Activated gamma-delta T cell treated with anti-CD3 and anti-CD28 coated beads, Interleukin-2, amount 50 U/mL, for 16 hours (primary cell): ENCODE results near the gene ADNP2.

Source experiments
- DNase-seq: peaks from one replicate; pipeline ENCODE4 v3.0.0-alpha.2; 2020; ENCODE audit warnings: low read depth

The ADNP2 gene

DNA sequence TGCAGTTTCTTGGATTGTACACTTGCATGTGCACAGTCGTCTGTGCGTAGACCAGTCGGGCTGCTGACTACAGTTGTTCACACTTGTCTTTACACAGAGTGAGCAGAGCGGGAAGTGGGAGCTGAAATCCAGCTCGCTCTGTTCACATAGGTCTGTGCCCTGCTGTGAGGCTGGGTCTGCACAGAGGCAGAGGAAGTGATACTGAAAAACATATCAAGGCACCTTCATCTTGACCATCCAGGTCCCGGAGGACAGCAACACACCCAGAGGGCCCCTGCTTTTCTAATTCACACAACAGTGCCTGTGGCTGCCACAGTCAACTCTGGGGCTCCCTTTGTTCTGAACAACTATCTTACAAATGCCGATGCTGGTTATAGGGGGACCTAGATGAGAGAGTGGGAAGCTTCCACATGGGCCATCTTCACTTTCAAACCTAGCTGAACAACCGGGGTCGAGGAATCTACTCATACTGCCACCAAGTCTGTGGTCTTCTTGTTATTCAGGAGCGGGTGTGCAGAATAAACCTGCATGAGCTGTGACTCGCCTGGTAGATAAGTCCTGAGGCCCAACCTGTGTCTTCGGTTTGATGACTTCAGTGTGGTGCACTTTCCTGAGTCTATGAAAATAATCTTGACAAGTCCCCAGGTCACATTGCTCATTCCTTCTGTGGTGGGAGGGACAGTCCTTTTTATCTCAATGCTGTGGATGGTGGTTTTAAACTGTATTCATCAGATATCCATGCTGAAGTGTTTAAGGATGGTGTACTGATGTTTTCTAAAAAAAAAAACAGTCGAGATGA, 3.5 kb upstream of the ADNP2 start:
- DNase-seq = no peak

DNA sequence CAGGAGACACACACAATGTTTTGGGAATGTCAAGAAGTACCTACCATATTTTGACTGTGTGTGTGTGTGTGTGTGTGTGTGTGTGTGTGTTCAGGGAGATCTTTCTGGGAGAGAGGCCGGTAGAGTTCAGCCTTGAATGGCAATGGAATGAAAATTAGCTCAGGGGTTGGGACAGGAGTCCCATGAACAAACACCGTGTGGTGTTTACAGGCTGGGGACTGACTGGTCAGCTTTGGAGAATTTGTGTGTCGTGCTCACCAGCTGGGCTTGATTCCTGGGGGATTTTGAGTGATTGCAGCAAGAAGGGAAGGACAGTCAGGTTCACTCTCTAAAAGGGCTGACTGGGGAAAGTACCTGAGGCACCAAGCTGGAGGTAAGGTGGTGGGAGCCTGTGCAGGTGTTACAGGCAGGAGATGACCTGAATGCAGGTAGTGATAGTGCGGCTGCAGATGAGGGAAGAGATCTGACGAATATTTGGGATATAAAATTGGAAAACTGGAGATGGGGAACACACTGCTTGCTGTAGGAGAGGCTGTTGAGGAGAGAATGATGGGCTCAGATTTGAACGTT, 2.5 kb upstream of the ADNP2 start:
- no peak for DNase-seq

DNA sequence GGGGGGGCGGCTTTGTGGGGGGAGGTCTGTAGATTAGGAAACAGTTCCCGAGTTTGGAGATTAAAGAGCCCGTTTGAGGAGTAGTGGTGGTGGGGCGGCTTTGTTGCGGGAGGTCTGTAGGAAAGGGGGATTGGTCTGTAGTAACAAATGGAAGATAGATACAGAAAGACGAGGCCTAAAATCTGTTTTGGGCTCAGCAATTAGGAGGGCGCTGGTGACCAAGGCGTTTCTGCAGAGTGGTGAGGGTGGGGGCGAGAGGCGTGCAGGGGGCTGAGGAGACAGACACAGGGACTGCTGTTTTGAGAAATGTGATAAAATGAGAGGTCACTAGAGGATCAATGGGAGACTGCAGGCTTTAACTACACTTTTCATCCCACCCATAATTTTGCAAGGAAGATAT, 1.6 kb upstream of the ADNP2 start:
- DNase-seq = no peak

DNA sequence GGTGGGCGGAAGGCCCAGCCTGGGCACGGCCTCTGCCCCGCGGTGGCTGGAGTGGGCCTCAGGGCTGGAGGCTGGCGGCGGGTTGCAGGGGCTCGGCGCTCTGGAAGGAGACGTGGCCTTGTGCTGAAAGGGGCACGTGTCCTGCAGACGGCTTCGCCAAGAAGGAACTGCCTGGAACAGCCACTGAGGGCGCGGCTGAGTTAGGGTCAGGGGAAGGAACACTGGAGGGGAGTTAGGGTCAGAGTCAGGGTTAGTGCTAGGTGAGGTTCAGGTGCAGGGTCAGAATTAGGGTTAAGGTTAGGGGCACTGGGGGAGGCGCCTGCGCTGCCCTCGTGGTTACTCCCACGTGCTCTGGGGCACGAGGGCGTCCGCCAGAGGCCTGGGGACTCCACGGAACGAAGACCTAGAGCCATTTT, 933 bp upstream of the ADNP2 start:
- DNase-seq = no peak

DNA sequence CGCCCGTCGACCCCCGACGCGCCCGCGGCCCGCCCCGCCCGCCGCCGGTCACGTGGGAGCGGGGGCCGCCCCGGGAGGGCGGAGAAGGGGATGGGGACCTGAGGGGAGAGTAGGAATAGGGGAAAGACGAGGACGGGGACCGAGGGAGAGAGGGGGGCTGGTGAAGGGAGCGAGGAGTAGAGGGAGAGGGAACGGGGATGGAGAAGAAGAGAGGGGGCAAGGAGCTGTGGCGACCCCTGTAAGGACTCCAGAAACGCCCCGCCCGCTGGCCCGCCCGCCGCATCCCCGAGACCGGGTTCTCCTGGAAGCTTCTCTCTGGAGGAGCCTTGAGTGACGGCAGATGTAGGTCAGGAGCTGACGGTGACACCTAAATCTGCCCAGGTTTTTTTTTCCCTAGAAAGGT, 615 bp downstream of the ADNP2 start:
- no peak for DNase-seq

DNA sequence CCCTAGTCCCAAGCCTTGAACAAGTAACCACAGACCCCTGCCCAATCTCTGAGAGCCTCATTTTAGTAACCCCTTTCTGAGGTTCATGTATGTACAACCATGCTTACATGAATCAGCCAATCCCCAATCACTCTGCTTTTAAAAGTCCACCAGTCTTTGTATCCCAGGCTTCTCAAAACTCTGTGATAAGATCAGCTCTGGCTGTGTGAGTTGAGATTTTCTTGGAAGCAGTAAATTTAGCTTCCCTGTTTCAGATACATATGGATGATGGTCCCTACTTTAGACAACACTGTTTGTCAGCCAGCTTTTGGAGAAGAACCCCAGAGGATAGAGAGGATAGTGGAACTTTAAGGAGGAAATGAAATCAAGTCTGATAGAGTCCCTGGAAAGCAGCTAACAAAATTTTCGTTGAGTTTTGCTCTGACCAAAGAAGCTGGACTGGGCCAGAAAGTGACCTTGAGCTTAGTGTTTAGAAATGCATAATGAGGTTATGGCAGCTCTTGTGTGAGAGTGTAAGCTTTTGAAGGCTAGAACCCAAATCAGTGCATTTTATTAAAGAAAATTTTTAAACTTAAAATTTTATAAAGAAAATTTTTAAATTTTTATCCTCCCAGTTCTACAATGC, 3.7 kb downstream of the ADNP2 start:
- DNase-seq = no peak

DNA sequence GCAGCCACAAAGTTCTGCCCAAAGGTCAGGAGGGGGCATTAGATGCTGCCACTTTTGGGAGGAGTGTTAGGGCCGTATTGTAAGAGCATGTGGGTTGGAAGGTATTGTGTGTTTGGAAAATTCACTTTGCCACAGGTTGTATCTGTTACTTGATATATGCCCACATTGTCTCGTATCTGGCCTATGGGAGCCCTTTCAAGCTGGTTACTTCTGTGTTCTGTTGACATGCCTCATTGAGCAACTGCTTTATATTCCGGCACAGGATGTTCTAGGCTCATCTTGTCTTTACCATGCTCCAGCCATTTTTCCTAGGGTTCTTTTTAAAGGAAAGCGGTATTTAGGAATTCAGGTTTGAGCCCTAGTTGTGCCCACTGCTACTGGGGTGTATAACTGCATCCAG, 6.0 kb downstream of the ADNP2 start:
- no peak for DNase-seq

DNA sequence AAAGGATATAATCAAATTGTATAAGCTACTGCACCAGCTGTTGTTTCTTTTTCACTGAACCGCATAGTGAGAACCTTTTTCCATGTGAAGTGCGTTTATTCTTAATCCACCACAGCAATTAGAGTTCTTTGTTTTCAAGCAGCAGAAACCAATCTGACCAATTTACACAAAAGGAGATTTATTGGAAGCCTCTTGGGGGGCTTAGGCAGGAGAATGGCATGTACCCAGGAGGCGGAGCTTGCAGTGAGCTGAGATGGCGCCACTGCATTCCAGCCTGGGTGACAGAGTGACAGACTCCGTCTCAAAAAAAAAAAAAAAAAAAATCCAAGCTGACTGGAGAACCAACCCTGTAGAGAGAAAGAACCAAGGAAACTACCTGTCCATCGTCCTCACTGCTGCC, 10.0 kb downstream of the ADNP2 start:
- no peak for DNase-seq

DNA sequence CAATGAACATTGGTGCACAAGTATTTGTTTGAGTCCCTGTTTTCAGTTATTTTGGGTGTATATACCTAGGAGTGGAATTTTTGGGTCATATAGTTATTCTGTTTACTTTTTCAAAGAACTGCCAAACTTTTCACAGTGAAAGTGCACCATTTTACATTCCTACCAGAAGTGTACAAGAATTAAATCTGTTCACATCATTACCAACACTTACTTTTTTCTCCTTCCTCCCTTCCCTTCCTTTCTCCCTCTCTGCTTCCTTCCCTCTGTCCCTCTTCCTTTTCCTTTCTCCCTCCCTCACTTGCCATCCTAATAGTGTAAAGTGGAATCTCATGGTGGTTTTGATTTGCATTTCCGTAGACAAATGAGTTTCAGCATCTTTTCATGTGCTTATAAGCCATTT, 11.9 kb downstream of the ADNP2 start:
- DNase-seq = no peak

DNA sequence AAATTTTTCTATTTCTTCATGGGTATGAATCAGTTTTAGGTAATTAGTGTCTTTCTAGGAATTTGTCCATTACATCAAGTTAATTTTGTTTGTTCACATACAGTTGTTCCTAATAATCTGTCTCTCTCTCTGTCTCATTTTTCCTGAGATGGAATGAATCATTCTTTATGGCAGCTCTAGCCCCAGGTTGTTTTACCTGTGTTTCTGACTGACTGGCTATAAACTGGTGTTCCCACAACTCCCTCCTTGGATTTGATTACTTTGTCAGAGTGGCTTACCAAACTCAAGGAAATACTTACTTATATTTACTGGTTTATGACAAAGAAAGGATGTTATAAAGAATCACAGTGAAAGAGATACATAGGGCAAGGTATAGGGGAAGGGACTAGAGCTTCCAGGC, 15.1 kb downstream of the ADNP2 start:
- no peak for DNase-seq

DNA sequence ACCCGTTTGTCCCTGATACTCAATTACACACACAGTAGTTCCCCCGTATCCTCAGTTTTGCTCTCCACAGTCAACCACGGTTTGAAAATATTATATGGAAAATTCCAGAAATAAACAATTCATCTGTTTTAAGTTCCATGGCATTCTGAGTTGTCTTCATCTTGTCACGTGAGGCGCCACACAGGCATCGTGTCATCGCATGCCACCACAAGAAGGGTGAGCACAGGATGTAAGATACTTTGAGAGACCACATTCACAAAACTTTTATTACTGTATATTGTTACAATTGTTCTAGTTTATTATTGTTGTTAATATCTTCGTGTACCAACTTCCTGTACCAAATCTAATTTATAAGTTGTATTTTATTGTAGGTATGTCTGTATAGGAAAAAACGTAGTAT, 17.7 kb downstream of the ADNP2 start:
- DNase-seq = no peak

DNA sequence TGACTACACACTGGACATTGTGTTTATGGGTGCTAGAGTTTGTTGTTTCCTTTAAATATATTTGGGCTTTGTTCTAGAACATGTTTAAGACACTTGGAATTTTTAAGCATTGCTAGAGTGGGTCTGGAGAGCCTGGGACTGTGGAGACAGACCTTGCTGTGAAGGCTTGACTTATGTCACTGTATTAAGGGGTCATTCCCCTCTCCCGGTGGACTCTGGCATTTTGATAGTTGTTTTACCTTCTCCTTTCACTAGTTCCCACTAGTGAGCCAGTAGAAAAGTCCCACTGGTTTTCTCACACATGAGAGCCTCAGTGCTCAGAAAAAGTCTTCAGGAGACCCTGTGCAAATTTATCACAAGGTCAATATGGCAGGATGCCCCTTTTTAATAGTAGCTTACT, 18.6 kb downstream of the ADNP2 start:
- no peak for DNase-seq

DNA sequence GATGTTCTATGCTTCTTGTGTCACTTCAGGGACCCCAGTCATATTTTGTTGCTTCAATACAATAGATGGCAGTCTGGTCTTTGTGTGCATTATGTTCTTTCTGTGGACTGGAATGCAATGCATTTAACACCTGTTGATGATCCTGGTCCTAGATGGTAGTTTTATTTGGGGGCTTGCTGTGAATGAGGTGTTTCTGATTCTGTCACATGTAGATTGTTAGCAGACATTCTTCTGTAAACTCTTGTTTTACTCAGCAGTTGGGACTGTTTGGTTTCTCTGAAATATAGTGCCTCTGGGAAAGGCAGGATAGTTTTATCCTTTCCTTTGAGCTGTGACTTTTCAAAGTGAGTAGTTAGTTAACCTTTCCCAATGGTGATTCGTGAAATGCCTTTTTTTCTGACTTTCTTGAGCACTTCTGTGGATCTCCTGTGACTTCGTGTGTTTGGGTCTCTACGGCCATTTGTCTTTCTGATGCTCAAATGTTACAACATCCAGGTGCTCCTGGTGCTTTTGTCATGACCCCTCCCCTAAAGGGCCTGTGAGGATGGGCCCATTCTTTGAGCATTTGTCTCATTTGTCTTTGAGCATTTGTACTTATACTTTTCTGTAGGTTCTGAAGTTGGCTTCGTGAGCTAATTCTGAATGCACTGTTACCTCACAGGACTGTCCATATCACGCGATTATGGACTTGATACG, 20.8 kb downstream of the ADNP2 start:
- no peak for DNase-seq

DNA sequence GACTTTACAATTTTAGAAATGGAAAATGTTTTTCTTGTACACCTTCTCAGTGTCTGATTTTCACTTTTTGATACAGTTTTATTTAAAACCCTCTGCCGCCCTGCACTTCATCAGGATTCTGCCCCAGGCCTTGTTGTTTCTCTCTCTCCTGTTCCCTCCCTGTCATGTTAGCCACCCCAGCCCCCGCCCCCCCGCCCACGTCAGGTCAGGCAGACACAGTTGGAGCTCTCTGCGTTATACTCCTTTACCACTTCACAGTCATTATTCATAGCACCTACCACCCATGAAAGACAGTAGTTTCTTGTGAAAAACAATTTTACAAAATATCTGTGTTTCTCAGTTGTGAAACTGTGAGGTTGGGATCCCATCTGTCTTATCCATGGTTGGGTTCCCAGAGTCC, 21.5 kb downstream of the ADNP2 start:
- DNase-seq = no peak

DNA sequence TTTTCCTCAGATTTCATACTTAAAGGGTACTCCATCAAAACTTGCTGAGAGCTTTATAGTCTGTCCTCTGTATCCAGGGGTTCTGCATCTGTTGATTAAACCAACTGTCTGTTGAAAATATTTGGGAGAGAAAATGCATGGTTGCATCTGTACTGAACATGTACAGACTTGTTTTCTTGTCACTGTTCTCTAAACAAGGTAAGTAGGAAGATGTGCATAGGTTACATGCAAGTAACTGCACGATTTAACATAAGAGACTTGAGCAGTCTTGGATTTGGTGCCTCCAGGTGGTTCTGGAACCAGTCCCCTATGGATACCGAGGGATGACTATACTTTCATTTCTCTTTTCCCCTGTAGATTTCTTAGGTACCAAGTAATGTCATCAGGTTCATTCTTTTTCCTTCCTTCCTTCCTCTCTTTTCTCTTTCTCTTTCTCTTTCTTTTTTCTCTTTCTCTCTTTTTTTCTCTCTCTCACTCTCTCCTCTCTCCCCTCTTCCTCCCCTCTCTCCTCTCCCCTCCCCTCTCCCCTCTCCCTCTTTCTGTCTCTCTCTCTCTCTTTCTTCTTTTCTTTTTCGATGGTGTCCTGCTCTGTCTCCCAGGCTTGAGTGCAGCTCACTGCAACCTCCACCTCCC, 23.2 kb downstream of the ADNP2 start:
- no peak for DNase-seq

DNA sequence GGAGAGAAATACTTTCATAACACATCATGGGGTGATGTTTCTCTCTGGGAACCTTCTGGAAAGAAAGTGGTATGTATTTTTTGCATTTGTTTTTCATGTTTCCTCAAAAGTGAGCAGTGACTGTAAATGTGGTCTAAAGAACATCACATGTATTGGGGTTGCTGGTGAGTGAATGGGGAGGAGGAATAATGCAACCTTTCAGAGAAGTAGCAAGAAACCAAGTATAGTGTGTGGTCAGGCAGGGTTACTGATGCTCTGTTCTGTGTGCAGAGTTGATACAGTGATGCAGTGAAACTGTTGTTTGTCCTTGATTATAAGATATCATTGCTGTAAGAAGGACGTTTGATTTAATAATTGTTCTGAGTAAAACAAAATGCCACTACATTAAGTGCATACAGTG, 24.1 kb downstream of the ADNP2 start:
- no peak for DNase-seq

DNA sequence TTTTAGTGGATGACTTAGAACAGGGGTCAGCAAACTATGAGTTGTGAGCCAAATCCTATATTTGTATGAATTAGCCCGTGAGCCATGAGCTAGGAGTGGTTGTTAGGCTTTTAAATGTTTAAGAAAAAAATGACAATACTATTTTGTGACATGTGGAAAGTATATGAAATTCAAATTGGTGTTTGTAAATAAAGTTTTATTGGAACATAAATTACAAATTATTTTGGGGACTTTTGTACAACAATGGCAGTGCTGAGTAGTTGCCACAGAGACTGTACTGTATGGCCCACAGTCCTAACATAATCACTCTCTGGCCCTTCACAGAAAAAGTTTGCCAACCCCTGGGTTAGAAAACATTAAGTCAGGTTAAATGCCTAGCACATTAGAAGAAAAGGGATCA, 26.1 kb downstream of the ADNP2 start:
- no peak for DNase-seq

DNA sequence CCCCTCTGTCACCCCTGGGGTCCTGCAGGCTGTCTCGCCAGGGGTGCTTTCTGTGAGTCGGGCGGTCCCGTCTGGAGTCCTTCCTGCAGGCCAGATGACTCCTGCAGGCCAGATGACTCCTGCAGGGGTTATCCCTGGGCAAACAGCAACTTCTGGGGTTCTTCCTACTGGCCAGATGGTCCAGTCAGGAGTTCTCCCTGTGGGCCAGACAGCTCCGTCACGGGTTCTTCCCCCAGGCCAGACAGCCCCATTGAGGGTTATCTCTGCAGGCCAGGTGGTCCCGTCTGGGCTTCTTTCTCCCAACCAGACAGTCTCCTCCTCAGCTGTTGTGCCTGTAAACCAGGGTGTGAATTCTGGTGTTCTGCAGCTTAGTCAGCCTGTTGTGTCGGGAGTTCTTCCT, 27.6 kb downstream of the ADNP2 start:
- DNase-seq = no peak

DNA sequence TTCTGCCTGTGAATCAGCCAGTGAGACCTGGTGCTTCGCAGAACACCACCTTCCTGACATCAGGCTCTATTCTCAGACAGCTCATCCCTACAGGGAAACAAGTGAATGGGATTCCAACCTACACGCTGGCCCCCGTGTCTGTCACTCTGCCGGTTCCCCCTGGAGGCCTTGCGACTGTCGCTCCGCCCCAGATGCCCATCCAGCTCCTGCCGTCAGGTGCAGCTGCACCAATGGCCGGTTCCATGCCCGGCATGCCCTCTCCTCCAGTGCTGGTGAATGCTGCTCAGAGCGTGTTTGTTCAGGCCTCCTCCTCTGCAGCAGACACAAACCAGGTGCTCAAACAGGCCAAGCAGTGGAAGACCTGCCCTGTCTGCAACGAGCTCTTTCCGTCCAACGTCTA, 28.1 kb downstream of the ADNP2 start:
- DNase-seq = no peak

DNA sequence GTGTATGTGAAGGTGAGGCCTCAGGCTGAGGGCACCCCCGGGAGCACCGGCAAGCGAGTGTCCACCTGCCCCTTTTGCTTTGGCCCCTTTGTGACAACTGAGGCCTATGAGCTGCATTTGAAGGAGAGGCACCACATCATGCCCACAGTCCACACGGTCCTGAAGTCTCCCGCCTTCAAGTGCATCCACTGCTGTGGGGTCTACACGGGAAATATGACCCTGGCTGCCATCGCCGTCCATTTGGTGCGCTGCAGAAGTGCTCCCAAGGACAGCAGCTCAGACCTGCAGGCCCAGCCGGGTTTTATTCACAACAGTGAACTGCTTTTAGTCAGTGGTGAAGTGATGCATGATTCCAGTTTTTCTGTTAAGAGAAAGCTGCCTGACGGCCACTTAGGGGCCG, 28.9 kb downstream of the ADNP2 start:
- no peak for DNase-seq

DNA sequence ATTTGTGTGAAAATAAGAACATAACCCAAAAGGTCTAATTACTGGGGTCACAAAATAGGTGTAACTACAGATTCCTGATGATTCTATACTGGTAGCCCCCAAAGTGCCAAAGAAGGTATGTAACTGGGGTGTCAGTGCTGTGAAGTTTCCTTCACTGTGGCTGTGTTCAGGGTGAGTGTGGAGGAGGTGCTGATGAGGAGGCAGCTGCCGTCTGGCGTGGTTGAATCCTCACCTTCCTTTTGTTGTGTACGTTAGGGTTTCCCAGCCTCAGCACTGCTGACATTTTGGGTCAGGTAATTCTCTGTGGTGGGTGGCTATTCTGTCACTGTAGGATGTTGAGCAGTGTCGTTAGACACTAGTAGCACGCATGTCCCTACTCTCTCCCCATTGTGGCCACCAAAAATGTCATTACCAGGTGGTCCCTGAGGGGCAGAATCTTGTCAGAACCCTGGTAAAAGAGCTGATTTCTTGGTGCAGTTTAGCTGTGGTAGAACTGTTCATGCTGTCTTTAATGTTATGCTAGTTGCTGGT, 31.5 kb downstream of the ADNP2 start:
- no peak for DNase-seq

DNA sequence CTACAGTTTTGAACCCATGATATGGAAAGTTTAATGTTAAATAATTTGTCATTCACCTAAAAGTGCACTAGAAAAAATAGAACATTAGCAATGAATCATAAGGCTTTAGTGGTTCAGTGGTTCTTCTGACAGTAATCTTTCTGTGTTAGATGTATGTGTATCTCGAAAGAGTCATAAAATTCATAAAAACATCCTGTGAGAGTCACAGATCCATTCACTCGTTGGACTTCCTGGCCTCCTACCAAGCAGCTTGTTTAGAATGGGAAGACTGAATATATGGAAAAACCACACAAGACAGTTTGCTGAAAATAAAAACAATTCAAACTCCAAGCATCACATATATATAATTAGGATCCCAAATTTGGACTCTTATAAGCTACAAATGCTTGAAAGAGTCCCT, 34.8 kb downstream of the ADNP2 start:
- no peak for DNase-seq
